Lung (tissue), 12 donors: Measurements from ENCODE around the gene TSC1. TPM values are rescaled to one million over a fixed set of nuclear protein-coding genes. Genes with fewer than 3 reads are reported as not detected.
"Not testable (repeated sequence)": the region's sequence is repeated elsewhere in the genome, so short reads cannot be mapped to it uniquely, and the experiment has no call there.

Experiments
- ATAC-seq: fragments of 200-7000 bp; cut with Tn5 transposase; one replicate; pipeline ENCODE4 v1.9.1; 2020; ENCODE audit warnings: moderate number of reproducible peaks; ENCODE audit not compliant: insufficient read depth, low FRiP score
- DNase-seq, 3 donors: peaks; one replicate each; pipeline ENCODE4 v3.0.0-alpha.2; 2013 to 2017
- H3K27ac ChIP-seq, 2 donors: one replicate each; pipeline ENCODE4 v1.5.1; 2013; ENCODE audit warnings: mild to moderate bottlenecking in 2 of 2, moderate library complexity in 2 of 2, control low read depth in 1 of 2, inconsistent platforms in 1 of 2, low read depth in 1 of 2, low read length in 1 of 2
- H3K27me3 ChIP-seq, 3 donors: one replicate each; pipeline ENCODE4 v1.5.1; 2013; ENCODE audit warnings: low read length in 2 of 3; ENCODE audit not compliant: control insufficient read depth in 3 of 3, insufficient read depth in 3 of 3
- H3K36me3 ChIP-seq, 4 donors: one replicate each; pipeline ENCODE4 v1.5.1; 2013; ENCODE audit warnings: low read length in 4 of 4, mild to moderate bottlenecking in 1 of 4, moderate library complexity in 1 of 4; ENCODE audit not compliant: control insufficient read depth in 4 of 4, insufficient read depth in 4 of 4
- H3K4me1 ChIP-seq, 5 donors: one replicate each; pipeline ENCODE4 v1.5.1; 2013; ENCODE audit warnings: low read length in 5 of 5, mild to moderate bottlenecking in 2 of 5, moderate library complexity in 1 of 5; ENCODE audit not compliant: control insufficient read depth in 5 of 5, insufficient read depth in 5 of 5
- H3K4me3 ChIP-seq: one replicate; pipeline ENCODE4 v1.5.1; 2013; ENCODE audit warnings: mild to moderate bottlenecking, control low read depth, moderate library complexity
- H3K9ac ChIP-seq, 2 donors: one replicate each; pipeline ENCODE4 v1.5.1; 2013; ENCODE audit warnings: low read length in 2 of 2, control low read depth in 1 of 2; ENCODE audit not compliant: insufficient read depth in 1 of 2
- H3K9me3 ChIP-seq, 4 donors: one replicate each; pipeline ENCODE4 v1.5.1; 2013; ENCODE audit warnings: low read length in 3 of 4, mild to moderate bottlenecking in 1 of 4, moderate library complexity in 1 of 4; ENCODE audit not compliant: control insufficient read depth in 4 of 4, insufficient read depth in 3 of 4
- CTCF ChIP-seq: IDR thresholded peaks from 2 replicates; pipeline ENCODE4 v1.5.1; 2012; ENCODE audit warnings: mild to moderate bottlenecking; ENCODE audit errors: control extremely low read depth, extremely low read depth
- WGBS, 2 donors: extraction: QIAGEN DNeasy Blood & Tissue Kit; methylation state at CpG; one replicate each; pipeline ENCODE4 v1.1.7; 2013; 5-methylcytosine and 5-hydroxymethylcytosine counted together
- polyA plus RNA-seq, 2 donors: library from polyadenylated mRNA; stranded (reverse); fragments of 200-250 nt; gene quantifications; one replicate each; pipeline ENCODE4 v1.2.1, GENCODE V29; 2013
- total RNA-seq, 2 donors: library from RNA; depleted of rRNA in 1 of 2; stranded (reverse); fragments of >200 nt in 1 of 2; gene quantifications; one replicate each; pipeline ENCODE4 v1.2.1, GENCODE V29; 2014 to 2021
- donor health status: control.
- donor health status: control.
- donor health status: Bipolar disorder and iron deficiency.
- donor health status: healthy.
- donor health status: DM: yes; HTN: yes; CAD: no.

TSC1 gene
- total and polyA plus RNA-seq, 4 donors: 11.4 to 76.6 (median 33.5) TPM

GRCh38 chr9:132990781-132991180 is 46.4 kb upstream of the TSC1 start:
- WGBS, 2 donors: 90 to 96% methylated on average over 14 of the region's 14 CpGs
- ATAC-seq: no peak
- no peak for DNase-seq
- Histone ChIP-seq H3K9me3 (peaks cover 0 to 2% (median 0%) of the 10 kb centered on the region in 4 donors), H3K27ac (no peak overlapping the region), H3K4me1 (peaks cover 0 to 13% (median 0%) of the 10 kb centered on the region in 5 donors), H3K36me3 (no peaks in the 10 kb centered on the region), H3K4me3 (no peak overlapping the region), H3K27me3 (peaks cover 0 to 2% (median 1%) of the 10 kb centered on the region in 3 donors), H3K9ac (no peak overlapping the region)
- no peak for TF ChIP-seq CTCF

- not testable (repeated sequence) for H3K27ac ChIP-seq, H3K36me3 ChIP-seq, ATAC-seq, H3K9ac ChIP-seq, H3K27me3 ChIP-seq, H3K4me3 ChIP-seq, H3K9me3 ChIP-seq
- peak in 2 of 3 donors; percentile 27 to 29 for DNase-seq
- 79 to 81% methylated on average over 4 of the region's 4 CpGs for WGBS, 2 donors
- H3K4me1 ChIP-seq: peaks cover 0 to 13% (median 0%) of the 10 kb centered on the region in 5 donors
These were observed 45.7 kb upstream of the TSC1 start for GRCh38 chr9:132989998-132990557.

GRCh38 chr9:132989414-132989996 is 45.1 kb upstream of the TSC1 start:
- Histone ChIP-seq H3K4me1 (peaks cover 0 to 8% (median 0%) of the 10 kb centered on the region in 5 donors), H3K4me3 (no peak overlapping the region), H3K27ac (no peak overlapping the region), H3K27me3 (peaks cover 0 to 5% (median 2%) of the 10 kb centered on the region in 3 donors), H3K9me3 (peaks cover 0 to 2% (median 0%) of the 10 kb centered on the region in 4 donors), H3K36me3 (no peaks in the 10 kb centered on the region), H3K9ac (no peak overlapping the region)
- DNase-seq (no peak), ATAC-seq (no peak)
- 79 to 88% methylated on average over 23 of the region's 23 CpGs for WGBS, 2 donors
- no peak for TF ChIP-seq CTCF

DNA sequence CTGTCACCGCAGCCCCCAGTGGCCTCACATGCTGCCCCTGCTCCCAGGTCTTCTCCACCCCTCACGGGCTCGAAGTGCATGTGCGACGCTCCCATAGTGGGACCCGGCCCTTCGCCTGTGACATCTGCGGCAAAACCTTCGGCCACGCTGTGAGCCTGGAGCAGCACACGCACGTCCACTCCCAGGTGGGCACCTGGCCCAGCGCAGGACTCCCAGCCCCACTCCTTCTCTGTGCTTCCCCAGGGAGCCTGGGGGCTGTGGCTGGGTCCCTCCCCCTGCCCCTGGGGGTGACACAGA is 44.5 kb upstream of the TSC1 start:
- ATAC-seq (no peak), DNase-seq (no peak)
- Histone ChIP-seq H3K36me3 (no peaks in the 10 kb centered on the region), H3K9me3 (peaks cover 0 to 2% (median 0%) of the 10 kb centered on the region in 4 donors), H3K27me3 (peaks cover 0 to 5% (median 0%) of the 10 kb centered on the region in 3 donors), H3K4me1 (peaks cover 0 to 4% (median 0%) of the 10 kb centered on the region in 5 donors), H3K27ac (no peak overlapping the region), H3K4me3 (no peak overlapping the region), H3K9ac (no peak overlapping the region)
- no peak for TF ChIP-seq CTCF
- WGBS, 2 donors: 93 to 95% methylated on average over 13 of the region's 13 CpGs
